HG03469 (cell line): ENCODE measurements around the gene PRDM13.
"Not testable (repeated sequence)": the region's sequence is repeated elsewhere in the genome, so short reads cannot be mapped to it uniquely, and the experiment has no call there.

Experiments
- ATAC-seq: cut with Tn5 transposase; IDR thresholded peaks from one replicate; pipeline ENCODE4 v1.9.1; 2021; ENCODE audit warnings: mild to moderate bottlenecking, moderate library complexity, moderate number of reproducible peaks; ENCODE audit not compliant: unreplicated experiment

The PRDM13 gene

DNA sequence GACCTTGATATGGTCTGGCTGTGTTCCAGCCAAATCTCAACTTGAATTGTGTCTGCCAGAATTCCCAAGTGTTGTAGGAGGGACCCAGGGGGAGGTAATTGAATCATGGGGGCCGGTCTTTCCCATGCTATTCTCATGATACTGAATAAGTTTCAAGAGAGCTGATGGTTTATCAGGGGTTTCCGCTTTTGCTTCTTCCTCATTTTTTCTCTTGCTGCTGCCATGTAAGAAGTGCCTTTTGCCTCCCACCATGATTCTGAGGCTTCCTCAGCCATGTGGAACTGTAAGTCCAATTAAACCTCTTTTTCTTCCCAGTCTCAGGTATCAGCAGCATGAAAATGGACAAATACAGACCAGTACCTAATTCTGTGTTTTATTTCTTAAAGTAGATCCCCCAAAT is 15.4 kb downstream of the PRDM13 start:
- ATAC-seq = not testable (repeated sequence)

DNA sequence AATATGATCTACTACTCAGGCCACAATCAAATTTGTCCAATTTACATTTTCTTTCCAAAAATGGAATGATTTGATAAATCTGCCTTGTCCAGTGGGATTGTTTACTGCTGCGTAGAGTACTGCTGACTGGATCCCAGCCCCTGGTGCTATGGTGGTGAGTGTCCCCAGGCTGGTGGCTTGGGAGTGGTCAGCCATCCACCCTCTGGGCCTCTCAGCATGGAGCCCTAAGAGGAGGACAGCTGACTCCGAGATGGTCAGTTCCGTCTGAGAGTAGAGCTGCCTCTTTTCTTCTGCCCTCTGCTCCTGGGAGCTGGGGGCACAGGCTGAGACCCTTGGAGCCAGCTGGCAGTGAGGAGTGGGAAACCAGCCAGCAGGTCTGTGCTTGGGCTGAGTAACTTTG is 22.7 kb downstream of the PRDM13 start:
- no peak for ATAC-seq

DNA sequence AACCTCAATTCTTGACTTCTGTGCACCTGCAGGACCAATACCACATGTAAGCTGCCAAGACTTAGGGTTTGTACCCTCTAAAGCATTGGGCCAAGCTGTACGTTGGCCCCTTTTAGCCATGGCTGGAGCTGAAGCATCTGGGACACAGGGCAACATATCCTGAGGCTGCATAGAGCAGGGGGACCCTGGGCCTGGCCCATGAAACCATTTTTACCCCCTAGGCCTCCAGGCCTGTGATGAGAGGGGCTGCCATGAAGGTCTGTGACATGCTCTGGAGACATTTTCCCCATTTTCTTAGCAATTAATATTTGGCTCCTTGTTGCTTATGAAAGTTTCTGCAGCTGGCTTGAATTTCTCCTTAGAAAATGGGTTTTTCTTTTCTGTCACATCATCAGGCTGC is 31.0 kb downstream of the PRDM13 start:
- no peak for ATAC-seq

DNA sequence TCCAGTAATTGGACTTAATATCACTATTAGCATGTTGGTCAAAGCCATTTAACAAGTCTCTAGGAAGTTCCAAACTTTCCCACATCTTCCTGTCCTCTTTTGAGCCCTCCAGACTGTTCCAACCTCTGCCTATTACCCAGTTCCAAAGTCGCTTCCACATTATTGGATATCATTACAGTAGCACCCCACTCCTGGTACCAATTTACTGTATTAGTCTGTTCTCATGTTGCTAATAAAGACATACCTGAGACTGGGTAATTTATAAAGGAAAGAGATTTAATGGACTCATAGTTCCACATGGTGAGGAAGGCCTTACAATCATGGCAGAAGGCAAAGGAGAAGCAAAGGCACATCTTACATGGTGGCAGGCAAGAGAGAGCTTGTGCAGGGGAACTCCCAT is 31.7 kb downstream of the PRDM13 start:
- ATAC-seq = not testable (repeated sequence)

DNA sequence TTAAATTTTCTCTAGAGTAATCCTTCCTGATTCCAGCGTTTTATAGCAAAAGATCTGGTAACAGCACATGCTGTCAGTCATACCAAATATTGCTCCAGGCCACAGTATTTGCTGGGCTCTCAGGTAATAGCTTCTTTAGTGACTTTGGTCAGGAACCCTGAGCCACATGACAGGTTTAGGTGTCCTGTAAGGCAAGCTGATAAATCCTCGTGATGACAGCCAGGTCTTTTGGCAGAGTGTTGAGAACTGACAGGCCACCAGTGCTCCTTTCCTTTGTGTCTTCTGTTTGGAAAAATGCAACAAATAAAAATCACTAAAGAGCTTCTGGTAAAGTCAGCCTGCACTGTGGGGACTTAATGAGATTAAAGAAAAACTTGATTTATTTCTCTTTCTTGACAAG is 34.6 kb downstream of the PRDM13 start:
- ATAC-seq = no peak

DNA sequence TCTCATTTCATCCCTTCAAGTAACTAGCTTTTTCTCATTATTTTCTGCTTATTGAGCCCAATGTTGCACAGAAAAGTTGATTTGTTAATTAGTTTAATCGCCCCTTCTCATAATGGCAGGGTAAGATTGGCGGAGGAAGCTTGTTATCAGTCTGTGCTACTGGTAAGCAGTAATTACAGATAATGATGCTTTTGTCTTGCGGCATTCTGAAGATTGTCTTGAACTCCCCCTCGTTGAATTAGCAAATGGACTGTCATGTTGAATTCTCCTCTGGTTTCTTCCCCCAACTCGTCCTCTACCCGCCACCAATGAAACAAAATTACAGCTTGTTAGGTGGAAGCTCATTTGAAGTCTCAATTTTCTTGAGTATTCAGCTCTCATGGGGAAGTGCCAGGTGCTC is 39.4 kb downstream of the PRDM13 start:
- no peak for ATAC-seq

DNA sequence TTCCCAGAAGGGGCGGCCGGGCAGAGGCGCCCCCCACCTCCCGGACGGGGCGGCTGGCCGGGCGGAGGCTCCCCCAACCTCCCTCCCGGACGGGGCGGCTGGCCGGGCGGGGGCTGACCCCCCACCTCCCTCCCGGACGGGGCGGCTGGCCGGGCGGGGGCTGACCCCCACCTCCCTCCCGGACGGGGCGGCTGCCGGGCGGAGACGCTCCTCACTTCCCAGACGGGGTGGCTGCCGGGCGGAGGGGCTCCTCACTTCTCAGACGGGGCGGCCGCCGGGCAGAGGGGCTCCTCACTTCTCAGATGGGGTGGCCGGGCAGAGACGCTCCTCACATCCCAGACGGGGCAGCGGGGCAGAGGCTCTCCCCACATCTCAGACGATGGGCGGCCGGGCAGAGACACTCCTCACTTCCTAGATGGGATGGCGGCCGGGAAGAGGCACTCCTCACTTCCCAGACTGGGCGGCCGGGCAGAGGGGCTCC is 43.5 kb downstream of the PRDM13 start:
- ATAC-seq = not testable (repeated sequence)

DNA sequence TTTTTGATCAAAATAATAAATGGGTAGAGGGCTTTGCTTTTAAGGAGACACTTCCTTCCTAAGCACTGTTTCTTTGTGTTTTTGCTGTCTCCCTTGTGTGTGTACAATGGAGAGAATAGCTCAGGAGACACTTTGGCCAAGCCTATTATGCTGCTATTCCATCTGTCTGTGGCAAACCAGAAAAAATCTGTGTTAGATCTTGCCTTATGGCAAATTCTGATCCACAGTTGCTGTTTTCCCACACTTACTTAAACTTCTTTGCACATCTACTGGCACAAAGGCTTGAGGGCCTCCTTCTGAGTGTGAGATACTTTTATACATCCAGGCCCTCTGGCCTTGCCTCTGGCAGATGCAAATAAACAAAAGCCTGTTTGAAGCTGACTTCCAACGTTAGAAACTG is 53.6 kb downstream of the PRDM13 start:
- no peak for ATAC-seq

DNA sequence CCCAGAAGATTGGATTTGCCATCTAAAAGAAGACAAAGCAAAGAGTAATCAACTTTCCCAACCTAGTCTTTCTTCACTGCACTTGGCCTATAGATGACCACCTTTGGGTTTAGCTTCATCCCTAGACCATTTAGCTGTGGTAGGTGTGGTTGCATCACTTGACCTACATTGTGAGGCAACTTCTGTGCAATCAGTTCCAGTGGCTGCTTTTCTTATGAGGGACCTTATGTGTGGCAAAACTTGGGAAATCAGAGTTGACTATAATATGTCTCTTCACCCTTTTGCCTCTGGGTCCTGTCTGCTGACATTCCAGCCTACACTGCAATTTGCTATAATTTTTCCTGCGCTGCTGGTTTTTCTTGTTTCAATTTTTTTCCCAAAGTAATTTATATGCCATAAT is 55.2 kb downstream of the PRDM13 start:
- ATAC-seq = no peak

DNA sequence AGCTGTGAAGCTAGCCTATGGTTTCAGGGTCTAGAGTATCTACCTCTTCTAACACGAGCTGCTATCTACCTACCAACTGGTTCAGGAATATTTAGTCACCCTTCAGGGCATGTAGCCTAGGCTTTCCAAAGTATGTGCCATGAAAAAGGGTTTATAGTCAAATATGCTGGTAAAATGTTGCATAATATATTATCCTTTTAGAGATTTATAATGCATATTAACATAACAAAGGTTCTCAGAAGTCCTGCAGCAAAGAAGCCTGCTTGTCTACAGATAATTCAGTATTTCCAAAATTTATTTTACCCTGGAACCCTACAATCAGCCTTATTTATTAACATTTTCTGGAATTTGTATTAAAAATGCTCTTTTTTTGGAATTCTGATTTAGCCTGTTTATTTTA is 56.0 kb downstream of the PRDM13 start:
- no peak for ATAC-seq
